HEK293 (cell line): ENCODE measurements around the gene WDR77.

Source experiments
- CTCF ChIP-seq: fragments of 450-650 bp; formaldehyde crosslinking; IDR thresholded peaks from 2 replicates; pipeline ENCODE4 v1.5.1; 2016; ENCODE audit warnings: missing biosample characterization, missing genetic modification characterization
- GFI1B ChIP-seq: fragments of 450-650 bp; formaldehyde crosslinking; IDR thresholded peaks from 2 replicates; pipeline ENCODE4 v1.5.1; 2016; ENCODE audit warnings: missing biosample characterization, missing genetic modification characterization
- ZNF114 ChIP-seq: fragments of 450-650 bp; formaldehyde crosslinking; IDR thresholded peaks from 2 replicates; pipeline ENCODE4 v1.5.0; 2017; ENCODE audit warnings: missing biosample characterization, missing genetic modification characterization
- ZNF138 ChIP-seq: fragments of 450-650 bp; formaldehyde crosslinking; IDR thresholded peaks from 2 replicates; pipeline ENCODE4 v1.5.1; 2016; ENCODE audit warnings: missing biosample characterization, missing genetic modification characterization, borderline replicate concordance
- ZNF146 ChIP-seq: fragments of 450-650 bp; formaldehyde crosslinking; IDR thresholded peaks from 2 replicates; pipeline ENCODE4 v1.5.1; 2016; ENCODE audit warnings: missing biosample characterization, missing genetic modification characterization
- ZNF24 ChIP-seq: fragments of 450-650 bp; formaldehyde crosslinking; IDR thresholded peaks from 2 replicates; pipeline ENCODE4 v1.5.1; 2016; ENCODE audit warnings: missing biosample characterization, missing genetic modification characterization
- ZNF391 ChIP-seq: fragments of 450-650 bp; formaldehyde crosslinking; IDR thresholded peaks from 2 replicates; pipeline ENCODE4 v1.5.1; 2016; ENCODE audit warnings: low read depth, missing biosample characterization, missing genetic modification characterization, borderline replicate concordance
- ZNF561 ChIP-seq: fragments of 450-650 bp; IDR thresholded peaks from 2 replicates; pipeline ENCODE4 v1.5.1; 2018; ENCODE audit warnings: missing biosample characterization, missing genetic modification characterization, borderline replicate concordance
- ZNF626 ChIP-seq: fragments of 450-650 bp; sonication (Bioruptor Pico); formaldehyde crosslinking; IDR thresholded peaks from 2 replicates; pipeline ENCODE4 v1.5.1; 2018; ENCODE audit warnings: missing biosample characterization, missing genetic modification characterization, inconsistent platforms
- ZNF701 ChIP-seq: fragments of 450-650 bp; formaldehyde crosslinking; IDR thresholded peaks from 2 replicates; pipeline ENCODE4 v1.5.1; 2016; ENCODE audit warnings: missing biosample characterization, missing genetic modification characterization
- ZNF768 ChIP-seq: fragments of 450-650 bp; formaldehyde crosslinking; IDR thresholded peaks from 2 replicates; pipeline ENCODE4 v1.5.1; 2018; ENCODE audit warnings: missing biosample characterization, mild to moderate bottlenecking, missing genetic modification characterization
- ZNF777 ChIP-seq: fragments of 450-650 bp; formaldehyde crosslinking; IDR thresholded peaks from 2 replicates; pipeline ENCODE4 v1.5.1; 2017; ENCODE audit warnings: missing biosample characterization, missing genetic modification characterization, borderline replicate concordance
- TF ChIP-seq, protein P1 (sequence below): fragments of 450-650 bp; formaldehyde crosslinking; IDR thresholded peaks from 2 replicates; pipeline ENCODE4 v1.5.1; 2016; ENCODE audit warnings: missing biosample characterization, missing genetic modification characterization
- TF ChIP-seq, protein P2 (sequence below): fragments of 450-650 bp; formaldehyde crosslinking; IDR thresholded peaks from 2 replicates; pipeline ENCODE4 v1.5.1; 2017; ENCODE audit warnings: missing biosample characterization, missing genetic modification characterization

DNA sequence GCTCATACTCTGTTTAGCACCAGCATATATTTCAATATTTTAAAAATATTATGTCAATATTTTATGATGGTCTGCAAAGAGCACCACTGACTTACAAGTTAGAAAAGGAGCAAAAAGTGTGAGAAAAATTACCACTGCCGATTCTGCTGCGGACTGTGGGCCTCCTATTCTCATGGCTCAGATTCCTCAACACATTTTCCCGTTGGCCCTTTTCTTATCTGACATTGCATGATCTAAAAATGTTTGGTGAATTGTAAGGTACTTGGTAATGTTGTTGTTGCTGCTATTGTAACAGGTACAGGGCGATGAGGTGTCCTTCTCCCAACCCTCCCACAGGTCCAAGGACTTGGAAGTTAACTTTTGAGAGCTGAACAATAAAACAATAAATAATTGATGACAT lies 25.5 kb upstream of the WDR77 start:
- TF ChIP-seq ZNF701 (tag by site-specific recombination): no peak
- TF ChIP-seq ZNF561 (tag by site-specific recombination): no peak
- no peak for TF ChIP-seq ZNF626
- no peak for TF ChIP-seq ZNF768
- TF ChIP-seq CTCF (tag by site-specific recombination): no peak
- no peak for TF ChIP-seq ZNF24
- no peak for TF ChIP-seq ZNF114 (tag by site-specific recombination)
- TF ChIP-seq, protein P1, sequence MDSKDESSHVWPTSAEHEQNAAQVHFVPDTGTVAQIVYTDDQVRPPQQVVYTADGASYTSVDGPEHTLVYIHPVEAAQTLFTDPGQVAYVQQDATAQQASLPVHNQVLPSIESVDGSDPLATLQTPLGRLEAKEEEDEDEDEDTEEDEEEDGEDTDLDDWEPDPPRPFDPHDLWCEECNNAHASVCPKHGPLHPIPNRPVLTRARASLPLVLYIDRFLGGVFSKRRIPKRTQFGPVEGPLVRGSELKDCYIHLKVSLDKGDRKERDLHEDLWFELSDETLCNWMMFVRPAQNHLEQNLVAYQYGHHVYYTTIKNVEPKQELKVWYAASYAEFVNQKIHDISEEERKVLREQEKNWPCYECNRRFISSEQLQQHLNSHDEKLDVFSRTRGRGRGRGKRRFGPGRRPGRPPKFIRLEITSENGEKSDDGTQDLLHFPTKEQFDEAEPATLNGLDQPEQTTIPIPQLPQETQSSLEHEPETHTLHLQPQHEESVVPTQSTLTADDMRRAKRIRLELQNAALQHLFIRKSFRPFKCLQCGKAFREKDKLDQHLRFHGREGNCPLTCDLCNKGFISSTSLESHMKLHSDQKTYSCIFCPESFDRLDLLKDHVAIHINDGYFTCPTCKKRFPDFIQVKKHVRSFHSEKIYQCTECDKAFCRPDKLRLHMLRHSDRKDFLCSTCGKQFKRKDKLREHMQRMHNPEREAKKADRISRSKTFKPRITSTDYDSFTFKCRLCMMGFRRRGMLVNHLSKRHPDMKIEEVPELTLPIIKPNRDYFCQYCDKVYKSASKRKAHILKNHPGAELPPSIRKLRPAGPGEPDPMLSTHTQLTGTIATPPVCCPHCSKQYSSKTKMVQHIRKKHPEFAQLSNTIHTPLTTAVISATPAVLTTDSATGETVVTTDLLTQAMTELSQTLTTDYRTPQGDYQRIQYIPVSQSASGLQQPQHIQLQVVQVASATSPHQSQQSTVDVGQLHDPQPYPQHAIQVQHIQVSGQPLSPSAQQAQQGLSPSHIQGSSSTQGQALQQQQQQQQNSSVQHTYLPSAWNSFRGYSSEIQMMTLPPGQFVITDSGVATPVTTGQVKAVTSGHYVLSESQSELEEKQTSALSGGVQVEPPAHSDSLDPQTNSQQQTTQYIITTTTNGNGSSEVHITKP (tag by site-specific recombination): no peak
- TF ChIP-seq, protein P2, sequence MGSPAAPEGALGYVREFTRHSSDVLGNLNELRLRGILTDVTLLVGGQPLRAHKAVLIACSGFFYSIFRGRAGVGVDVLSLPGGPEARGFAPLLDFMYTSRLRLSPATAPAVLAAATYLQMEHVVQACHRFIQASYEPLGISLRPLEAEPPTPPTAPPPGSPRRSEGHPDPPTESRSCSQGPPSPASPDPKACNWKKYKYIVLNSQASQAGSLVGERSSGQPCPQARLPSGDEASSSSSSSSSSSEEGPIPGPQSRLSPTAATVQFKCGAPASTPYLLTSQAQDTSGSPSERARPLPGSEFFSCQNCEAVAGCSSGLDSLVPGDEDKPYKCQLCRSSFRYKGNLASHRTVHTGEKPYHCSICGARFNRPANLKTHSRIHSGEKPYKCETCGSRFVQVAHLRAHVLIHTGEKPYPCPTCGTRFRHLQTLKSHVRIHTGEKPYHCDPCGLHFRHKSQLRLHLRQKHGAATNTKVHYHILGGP (tag by site-specific recombination): no peak
- no peak for TF ChIP-seq ZNF391
- no peak for TF ChIP-seq ZNF138 (tag by site-specific recombination)
- no peak for TF ChIP-seq ZNF777
- no peak for TF ChIP-seq ZNF146
- TF ChIP-seq GFI1B: no peak
